GM21447 (cell line): ENCODE data around the gene CENPP.
A peak's percentile ranks its signal among the peaks of the same experiment; 100 is the strongest.
"Not testable (repeated sequence)": the region's sequence is repeated elsewhere in the genome, so short reads cannot be mapped to it uniquely, and the experiment has no call there.

Experiments
- ATAC-seq: cut with Tn5 transposase; IDR thresholded peaks from one replicate; pipeline ENCODE4 v1.9.1; 2021; ENCODE audit not compliant: unreplicated experiment

Gene CENPP

DNA sequence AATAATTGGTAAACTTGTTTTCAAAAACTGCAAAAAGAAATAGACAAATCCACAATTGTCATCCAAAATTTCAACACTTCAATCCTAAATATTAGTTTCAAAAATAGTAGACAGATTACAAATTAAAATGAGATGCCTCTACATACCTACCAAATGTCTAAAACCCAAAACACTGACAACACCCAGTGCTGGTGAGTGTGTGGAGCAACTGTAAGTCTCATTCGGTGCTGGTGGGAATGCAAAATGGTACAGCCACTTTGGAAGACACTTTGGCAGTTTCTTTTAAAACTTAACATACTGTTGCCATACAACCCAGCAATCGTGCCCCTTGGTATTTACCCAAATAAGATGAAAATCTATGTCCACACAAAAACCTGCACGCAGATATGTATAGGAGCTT, 203.4 kb downstream of the CENPP start:
- ATAC-seq: no peak

DNA sequence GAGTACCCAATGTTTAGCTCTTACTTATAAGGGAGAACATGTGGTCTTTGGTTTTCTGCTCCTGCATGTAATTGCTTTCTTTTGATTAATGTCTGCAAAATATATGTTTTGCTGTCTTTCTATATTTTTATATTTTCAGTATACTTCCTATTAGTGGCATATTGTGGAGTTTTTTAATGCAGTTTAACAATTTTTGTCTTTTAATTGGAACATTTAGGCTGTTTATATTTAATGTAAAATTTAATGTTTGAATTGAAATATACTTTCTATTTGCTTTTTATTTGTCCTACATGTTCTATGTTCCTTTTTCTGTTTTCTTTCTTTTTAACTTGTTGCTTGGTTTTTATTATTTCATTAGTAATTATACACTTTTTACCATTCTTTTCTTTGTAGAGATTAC, 205.1 kb downstream of the CENPP start:
- no peak for ATAC-seq

DNA sequence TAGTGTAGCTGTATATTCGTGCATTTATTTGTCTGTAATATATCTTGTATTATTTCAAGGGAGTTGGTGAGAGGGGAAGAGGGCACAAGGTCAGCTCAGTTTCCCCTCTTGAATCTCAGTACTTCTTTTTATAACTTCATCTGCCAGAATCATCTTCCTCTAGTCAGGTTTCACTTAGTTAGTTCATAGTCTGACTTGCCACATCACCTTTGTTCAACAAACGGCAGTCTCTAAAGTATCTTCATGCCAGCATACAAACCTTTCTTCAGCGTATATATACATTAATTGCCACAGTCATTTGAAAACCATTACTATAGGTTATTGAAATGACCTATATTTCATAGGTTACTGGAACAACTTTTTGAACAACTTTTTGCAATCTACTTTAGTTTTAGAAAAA, 208.5 kb downstream of the CENPP start:
- ATAC-seq: no peak

DNA sequence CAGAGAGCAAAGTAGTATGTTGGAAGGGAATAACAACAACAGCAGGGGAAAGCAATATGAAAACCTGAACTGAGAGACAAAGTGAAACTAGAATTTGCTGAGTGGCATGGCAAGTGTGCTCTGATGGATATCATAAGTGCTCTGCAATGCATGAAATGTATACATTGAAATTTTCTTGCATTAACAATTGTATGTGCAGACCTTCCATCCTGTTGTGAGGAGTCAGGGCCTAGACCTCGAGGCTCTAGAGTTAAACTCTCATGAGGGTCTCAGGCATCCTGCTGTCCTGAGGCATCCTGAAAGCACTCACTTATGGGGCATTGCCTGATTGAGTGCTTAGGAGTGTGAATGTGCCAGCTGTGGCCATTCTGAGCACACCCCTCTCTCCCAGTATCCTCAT, 208.9 kb downstream of the CENPP start:
- ATAC-seq: peak; percentile 71

DNA sequence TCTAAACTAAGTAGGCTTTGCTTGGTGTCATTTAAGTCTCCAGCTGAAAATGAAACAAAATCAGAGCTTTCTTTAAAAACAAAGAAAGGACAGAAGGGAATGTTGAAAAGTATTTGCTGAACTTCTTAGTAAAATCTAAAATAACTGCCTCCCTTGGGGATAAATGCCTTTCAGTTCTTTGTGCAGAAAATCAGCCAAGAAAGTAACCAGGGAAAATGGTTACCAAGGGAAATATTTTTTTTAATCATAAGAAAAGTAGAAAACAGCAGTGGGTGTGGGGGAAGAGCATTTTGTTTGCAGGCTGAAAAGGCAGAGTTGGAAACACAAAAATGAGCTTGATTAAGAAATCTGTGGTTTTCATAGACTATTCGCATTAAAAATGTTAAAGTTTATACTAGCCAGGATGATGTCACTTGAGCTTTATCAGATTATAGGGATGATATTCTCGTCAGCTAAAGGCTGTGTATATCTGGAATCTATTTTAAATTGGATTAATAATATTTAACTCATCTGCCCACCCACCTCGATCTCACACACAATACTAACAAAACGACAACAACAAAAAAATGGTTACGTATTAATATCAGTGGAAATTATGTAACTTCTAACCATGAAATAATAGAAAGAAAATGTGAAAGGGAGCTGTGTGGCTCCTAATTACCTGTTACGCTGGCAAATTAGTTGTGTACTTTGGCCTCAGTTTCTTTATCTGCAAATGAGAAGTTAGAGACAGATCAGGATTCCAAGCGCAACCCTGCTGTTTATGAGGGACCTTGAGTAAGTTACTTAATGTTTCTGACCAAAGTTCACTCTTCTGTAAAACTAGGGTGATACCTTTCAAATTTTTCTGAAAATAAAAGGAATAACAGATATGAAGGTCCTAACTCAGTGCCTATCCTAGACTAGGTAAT, 210.4 kb downstream of the CENPP start, which contains the start of gene ECM2:
TSS of gene ECM2 (minus strand) at position 51 of the 911 bp plus-strand sequence. CDS start 13,124 bp downstream, outside the sequence.
- ATAC-seq: no peak

DNA sequence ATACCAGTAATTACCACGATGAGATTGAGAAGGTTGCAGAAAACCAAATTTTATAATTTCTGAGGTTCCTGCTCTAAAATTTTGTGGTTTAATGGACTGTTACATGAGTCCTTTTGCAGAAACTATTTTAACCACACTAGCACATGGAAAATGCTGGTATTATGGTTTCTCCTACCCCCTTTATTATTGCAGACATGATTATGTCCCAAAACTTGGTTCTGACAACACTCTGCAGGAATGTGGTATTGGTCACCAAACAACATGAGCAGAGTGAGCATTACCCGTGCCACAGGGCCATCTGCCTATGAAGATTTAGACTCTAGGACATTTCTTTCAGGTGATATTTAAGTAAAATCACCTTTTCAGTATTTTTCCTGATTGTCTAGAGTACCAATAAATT, 212.8 kb downstream of the CENPP start:
- no peak for ATAC-seq

DNA sequence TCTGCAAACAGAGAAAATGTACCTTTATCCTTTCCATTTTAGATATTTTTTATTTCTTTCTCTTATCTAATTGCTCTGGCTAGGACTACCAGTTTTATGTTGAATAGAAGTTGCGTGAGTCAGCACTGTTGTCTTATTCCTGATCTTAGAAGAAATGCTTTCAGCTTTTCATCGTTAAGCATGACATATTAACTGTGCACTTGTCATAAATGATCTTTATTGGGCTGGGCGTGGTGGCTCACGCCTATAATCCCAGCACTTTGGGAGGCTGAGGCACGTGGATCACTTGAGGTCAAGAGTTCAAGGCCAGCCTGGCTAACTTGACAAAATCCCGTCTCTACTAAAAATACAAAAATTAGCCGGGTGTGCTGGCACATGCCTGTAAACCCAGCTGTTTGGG, 218.2 kb downstream of the CENPP start:
- ATAC-seq: no peak

DNA sequence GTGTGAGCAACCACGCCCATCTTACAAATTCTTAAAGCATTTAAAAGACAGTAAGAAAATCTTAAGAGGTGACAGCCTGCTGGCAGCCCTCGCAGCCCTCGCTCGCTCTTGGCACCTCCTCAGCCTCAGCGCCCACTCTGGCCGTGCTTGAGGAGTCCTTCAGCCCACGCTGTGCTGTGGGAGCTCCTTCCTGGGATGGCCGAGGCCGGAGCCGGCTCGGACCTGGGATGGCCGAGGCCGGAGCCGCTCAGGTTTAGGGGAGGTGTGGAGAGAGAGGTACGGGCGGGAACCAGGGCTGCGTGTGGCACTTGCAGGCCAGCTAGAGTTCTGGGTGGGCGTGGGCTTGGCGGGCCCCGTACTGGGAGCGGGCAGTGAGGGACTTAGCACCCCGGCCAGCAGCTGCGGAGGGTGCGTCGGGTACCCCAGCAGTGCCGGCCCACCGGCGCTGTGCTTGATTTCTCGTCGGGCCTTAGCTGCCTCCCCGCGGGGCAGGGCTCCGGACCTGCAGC, 219.3 kb downstream of the CENPP start:
- no peak for ATAC-seq

DNA sequence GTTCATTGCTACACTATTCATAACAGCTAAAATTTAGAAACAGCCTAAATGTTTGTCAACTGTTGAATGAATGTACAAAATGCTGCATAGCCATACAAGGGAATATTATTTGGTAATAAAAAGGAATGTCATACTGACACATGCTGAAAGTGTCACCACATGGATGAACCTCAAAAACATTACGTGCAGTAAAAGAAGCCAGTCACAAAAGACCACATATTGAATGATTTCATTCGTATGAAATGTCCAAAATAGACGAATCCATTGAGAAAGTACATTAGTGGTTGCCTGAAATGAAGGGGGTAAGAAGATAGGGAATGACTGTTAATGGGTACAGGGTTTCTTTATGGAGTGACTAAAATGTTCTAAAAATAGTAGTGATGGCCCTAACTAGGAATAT, 221.6 kb downstream of the CENPP start:
- no peak for ATAC-seq

DNA sequence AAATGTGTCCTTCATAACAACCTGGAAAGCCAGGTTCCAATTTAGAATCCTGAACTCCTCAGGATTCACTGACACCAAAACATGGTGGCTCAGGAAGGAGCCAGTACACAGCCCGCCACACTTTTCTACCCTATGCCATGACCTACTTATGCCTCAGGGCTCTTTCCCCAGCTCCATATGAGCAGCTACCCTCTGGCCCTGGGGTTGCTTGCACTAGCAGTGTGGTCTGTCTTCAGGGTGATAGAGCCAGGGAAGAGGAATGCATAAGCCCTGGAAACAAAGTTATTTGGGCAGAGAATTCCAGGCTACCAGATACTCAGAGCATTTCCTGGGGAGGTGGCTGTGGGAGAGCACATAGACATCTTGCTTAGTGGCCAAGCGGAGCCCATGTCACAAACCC, 225.0 kb downstream of the CENPP start:
- no peak for ATAC-seq

DNA sequence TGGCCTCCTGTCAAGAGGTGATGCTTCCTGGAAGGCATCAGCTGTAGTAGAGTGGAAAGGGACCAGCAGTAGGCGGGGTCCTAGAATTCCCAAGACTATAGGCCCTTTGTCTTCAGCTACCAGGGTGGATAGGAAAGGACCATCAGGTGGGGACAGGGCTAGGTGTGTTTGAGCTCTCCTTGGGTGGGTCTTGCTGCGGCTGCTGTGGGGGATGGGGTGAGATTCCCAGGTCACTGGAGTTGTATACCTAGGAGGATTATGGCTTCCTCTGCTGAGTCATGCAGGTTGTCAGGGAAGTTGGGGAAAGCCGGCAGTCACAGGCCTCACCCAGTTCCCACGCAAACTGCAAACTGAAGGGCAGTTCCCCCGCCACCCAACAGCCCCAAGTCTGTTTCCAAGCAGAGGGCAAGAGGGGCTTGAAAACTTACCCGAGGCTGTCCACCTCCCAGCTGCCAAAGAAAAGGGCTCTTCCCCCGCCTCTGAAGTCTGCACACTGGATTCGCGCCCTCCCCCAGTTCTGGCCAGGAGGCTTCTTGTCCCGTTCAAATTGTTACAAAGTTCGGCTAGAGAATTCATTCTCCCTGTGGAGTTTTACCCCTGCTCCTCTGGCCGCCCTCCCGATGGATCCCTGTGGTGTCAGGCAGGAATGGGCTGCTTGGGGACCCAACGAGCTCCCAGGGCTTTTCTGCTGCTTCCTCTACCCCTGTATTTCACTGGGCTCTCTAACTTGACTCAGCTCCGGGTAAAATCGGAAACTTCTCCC, 233.0 kb downstream of the CENPP start:
- ATAC-seq: no peak

DNA sequence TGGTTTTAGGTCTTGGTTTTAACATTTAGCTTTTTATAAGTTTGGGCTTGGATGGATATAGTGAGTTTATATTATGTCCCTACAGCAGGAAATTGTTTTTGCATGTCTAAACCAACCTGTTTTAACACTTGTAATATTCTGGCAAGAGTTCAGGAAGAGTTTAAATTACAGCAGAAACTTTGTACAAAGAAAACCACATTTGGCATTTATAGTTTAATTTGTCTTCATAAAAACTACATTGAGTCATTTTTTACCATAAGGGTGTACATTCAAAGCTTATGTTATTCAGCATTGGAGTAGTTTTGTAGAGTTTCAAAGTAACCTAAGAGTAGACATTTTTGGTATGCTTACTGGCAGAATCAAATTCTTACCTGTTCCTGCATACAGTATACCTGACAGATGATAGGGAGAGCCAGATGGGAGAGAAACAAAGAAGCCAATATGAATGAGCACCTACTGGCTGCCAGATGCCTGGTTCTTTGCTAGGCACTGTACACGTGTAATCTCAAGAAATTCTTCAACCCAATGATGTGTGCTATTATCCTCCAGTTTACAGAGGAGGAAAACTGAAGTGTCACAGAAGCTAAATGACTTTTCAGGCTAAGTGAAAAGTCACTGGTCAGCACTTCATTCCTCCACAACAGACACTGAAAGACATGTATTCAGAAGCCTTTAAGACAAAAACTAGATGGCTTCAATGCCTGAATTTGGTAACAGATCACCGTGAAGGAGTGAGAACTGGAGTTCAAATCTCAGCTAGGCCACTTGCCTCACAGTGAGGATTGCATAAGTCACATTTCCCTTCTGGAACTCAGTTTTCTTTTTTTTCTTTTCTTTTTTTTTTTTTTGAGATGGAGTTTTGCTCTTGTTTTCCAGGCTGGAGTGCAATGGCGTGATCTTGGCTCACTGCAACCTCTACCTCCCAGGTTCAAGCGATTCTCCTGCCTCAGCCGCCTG, 235.9 kb downstream of the CENPP start:
- no peak for ATAC-seq

DNA sequence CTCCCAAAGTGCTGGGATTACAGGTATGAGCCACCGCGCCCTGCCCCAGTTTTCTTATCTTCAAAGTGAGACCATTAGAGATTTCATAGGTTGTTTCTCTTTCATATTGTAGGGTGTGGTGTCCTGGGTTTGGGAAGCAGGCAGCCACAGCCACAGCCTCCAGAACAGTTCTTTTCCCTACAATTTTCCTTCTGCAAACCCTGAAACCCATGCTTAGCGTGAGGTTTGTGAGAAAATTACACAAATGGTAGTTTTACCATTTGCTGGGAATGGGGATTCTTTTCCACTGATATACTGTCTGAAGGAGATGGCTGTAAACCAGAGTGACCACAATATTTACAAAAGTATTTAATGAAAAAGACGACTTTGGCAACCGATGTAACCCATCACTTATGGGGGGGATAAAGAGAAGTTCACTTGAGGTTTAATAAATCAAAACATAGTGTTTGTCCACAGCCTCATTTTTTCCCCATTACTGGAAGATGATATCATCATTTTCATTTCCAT, 236.8 kb downstream of the CENPP start:
- no peak for ATAC-seq

DNA sequence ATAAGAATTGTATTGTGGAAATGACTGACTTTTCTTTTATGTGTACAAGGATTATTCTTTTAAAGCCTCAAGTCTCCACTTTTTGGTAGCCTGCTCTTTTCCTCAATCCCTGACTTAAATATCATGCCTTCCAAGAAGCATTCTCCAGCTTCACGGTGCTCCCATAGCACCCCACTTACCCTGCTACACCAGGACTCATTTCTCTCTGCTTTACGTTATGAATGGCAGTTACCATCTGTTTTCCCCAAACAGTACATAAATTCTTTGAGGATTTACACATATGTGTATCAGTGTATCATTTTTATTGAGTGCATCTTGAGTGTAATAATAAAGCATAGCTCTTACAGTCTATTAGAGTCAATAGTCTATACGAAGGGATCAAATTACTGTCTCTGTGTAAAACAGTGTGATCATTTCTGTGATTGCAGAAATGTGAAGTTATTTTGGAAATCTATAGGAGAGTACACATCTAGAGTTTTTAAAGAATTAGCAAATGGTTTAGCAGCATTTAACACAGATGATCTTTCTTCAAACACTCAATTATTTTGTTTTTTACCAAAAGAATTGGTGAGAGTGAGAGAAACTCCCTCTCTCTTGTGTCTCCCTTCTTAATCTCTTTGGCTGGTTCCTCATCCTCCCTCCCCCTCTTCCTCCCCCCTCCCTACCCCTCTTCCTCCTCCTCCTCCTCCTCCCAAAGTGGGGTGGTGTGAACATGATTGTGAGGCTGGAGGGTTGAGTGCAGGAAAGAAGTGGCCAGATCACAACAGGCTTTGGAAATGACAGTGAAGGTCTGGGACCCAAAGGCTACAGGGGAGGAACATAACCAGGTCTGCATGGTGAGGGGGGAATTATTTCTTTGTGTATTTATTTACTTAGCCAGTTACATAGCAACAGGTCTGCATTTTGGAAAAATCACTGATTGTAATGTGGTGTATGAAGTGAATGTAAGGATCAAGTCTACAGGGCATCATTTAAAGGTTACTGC, 237.7 kb downstream of the CENPP start:
- no peak for ATAC-seq

DNA sequence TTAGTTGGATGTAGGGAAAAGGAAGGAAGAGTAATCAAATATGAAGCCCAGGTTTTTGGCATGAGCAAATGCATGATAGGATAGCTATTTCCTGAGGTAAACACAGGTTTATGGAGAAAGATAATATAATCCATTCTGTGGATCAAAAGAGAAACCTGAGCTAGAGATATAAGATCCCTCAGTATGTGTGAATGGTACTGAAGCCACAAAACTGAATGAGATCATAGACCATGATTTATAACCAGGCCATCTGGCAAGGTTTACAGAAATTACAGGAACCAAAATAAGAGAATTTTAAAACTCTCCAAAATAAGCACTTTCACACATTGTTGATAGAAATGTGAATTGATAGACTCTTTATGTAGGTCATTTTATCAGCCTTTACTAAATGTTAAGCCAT, 238.8 kb downstream of the CENPP start:
- ATAC-seq: no peak

DNA sequence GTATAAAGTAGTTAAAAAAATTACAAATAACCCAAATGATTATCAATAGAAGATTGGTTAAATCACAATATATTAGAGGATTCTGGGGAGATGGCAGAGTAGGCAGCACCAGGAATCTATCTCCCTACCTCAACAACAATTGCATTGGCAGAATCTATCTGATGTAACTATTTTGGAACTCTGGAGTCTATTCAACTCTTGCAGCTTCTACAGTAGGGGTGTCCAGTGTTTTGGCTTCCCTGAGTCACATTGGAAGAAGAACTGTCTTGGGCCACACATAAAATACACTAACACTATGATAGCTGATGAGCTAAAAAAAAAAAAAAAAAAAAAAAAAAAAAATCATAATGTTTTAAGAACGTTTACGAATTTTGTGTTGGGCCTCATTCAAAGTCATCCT, 239.2 kb downstream of the CENPP start:
- no peak for ATAC-seq

DNA sequence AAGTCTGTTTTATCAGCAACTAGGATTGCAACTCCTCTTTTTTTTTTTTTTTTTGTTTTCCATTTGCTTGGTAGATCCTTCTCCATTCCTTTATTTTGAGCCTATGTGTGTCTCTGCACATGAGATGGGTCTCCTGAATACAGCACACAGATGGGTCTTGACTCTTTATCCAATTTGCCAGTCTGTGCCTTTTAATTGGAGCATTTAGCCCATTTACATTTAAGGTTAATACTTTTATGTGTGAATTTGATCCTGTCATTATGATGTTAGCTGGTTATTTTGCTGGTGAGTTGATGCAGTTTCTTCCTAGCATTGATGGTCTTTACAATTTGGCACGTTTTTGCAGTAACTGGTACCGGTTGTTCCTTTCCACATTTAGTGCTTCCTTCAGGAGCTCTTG, 246.1 kb downstream of the CENPP start:
- not testable (repeated sequence) for ATAC-seq

DNA sequence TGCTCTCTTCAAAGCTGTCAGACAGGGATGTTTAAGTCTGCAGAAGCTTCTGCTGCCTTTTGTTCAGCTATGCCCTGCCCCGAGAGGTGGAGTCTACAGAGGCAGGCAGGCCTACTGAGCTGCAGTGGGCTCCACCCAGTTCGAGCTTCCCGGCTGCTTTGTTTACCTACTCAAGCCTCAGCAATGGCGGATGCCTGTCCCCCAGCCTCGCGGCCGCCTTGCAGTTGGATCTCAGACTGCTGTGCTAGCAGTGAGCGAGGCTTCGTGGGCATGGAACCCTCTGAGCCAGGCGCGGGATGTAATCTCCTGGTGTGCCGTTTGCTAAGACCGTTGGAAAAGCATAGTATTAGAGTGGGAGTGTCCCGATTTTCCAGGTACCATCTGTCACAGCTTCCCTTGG, 247.9 kb downstream of the CENPP start:
- not testable (repeated sequence) for ATAC-seq

DNA sequence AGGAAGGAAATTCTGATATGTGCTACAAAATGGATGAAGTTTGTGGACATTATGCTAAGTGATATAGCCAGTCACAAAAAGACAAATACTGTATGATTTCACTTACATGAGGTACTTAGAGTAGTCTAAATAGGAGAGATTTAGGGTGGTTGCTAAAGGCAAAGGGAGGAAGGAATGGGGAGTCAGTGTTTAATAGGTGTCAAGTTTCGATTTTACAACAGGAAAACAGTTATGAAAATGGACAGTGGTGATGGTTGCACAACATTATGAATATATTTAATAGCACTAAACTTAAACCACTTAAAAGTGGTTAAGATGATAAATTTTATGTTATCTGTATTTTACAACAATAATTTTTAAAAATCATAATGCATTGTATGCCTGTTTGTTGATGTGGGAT, 250.4 kb downstream of the CENPP start:
- no peak for ATAC-seq
